Mesodermal cell (in vitro differentiated cells): Measurements from ENCODE around the gene DENND4B.
"Not testable (repeated sequence)": the region's sequence is repeated elsewhere in the genome, so short reads cannot be mapped to it uniquely, and the experiment has no call there.

Experiments
- H3K27ac ChIP-seq: 2 replicates; pipeline ENCODE4 v1.7.0; 2013; ENCODE audit warnings: mild to moderate bottlenecking, low read depth, low read length, moderate library complexity; ENCODE audit not compliant: severe bottlenecking
- H3K36me3 ChIP-seq: 2 replicates; pipeline ENCODE4 v1.7.1; 2013; ENCODE audit warnings: mild to moderate bottlenecking, low read length, moderate library complexity; ENCODE audit not compliant: control insufficient read depth, insufficient read depth
- H3K4me1 ChIP-seq: one replicate; pipeline ENCODE4 v1.7.1; 2013; ENCODE audit warnings: mild to moderate bottlenecking, low read length; ENCODE audit not compliant: insufficient read depth, control insufficient read depth, poor library complexity, severe bottlenecking
- H3K4me3 ChIP-seq: 2 replicates; pipeline ENCODE4 v1.7.0; 2013; ENCODE audit warnings: low read length, control low read depth, mild to moderate bottlenecking; ENCODE audit not compliant: insufficient read depth, poor library complexity, severe bottlenecking; ENCODE audit errors: extremely low read depth
- H3K9me3 ChIP-seq: 2 replicates; pipeline ENCODE4 v1.7.1; 2013; ENCODE audit warnings: mild to moderate bottlenecking, low read length, moderate library complexity; ENCODE audit not compliant: control insufficient read depth
- WGBS, 2 experiments: methylation state at CpG; one replicate each; pipeline ENCODE4 v1.1.5; 2013; ENCODE audit warnings: missing lambda C conversion rate in 2 of 2; ENCODE audit not compliant: insufficient coverage in 2 of 2; 5-methylcytosine and 5-hydroxymethylcytosine counted together

The DENND4B gene

DNA sequence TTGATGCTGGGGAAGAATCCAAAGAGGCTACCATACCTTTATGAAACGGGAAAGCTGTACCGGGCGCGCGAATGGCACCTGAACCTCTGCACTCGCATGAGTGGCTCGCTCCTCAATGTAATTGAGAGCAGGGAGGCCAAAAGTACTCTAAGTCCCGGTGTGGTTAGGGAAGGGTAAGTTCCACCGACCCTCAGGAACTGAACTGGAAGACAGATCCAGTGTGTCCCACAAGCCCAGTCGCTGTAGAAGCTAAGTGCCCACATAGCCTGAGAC lies 24.8 kb downstream of the DENND4B start:
- Histone ChIP-seq H3K9me3 (no peaks in the 10 kb centered on the region), H3K4me1 (peaks cover 17% of the 10 kb centered on the region), H3K27ac (peak overlapping the region; percentile 89), H3K36me3 (peaks cover 14% of the 10 kb centered on the region), H3K4me3 (peak overlapping the region; percentile 87)
- WGBS, 2 experiments = 0% methylated on average over 8 to 10 of the region's 10 CpGs

- Histone ChIP-seq H3K36me3 (peaks cover 16% of the 10 kb centered on the region), H3K4me1 (peaks cover 17% of the 10 kb centered on the region), H3K4me3 (peak overlapping the region; percentile 87), H3K9me3 (no peaks in the 10 kb centered on the region), H3K27ac (no peak overlapping the region)
- 36 to 67% methylated on average over 1 to 3 of the region's 3 CpGs for WGBS, 2 experiments
Measured at GRCh38 chr1:153921080-153921802, 25.3 kb downstream of the DENND4B start.

DNA sequence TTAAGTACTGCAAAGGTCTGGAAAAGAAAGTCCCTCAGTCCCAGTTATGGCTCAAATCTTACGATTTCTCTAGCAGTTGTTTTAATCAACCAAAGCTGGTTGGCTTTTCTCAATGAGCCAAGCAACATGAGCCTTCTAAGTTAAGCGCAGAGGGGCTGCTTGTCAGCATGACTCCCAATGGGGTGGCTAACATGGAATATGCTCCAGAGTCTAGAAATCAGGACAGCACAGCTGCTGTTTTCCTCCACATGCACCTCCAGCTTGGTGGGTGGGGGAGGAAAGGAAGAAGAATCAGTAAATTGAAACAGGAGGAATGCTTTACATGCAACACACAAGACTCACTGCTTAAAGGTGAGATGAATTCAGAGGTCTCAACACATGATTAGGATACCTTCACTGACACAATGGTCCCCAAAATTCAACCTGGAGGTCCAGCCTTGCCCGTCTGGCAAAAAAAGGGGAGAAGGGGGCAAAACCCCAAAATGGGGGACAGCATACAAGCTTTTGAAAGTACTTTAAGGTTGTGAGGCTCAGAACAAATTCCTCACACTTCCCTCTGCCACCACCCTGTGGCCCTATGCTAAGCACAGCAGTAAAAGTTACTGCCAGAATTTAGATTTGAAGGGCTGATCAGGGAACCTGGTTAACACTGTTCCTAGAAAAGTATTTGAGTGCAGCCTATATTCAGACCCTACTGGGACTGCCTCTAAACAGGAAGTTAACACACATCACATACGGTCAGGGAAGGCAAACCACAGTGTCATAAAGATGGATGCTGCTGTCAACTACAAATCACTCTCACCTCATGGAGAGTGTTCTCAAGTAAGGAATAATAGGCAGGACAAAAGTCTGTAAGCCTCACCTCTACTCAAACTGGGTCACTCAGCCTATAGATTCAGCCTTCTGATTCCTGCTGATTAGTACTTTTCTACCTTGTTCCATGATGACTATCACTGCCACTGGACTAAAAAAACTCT lies 26.4 kb downstream of the DENND4B start:
- 73 to 86% methylated on average over 2 to 4 of the region's 4 CpGs for WGBS, 2 experiments

DNA sequence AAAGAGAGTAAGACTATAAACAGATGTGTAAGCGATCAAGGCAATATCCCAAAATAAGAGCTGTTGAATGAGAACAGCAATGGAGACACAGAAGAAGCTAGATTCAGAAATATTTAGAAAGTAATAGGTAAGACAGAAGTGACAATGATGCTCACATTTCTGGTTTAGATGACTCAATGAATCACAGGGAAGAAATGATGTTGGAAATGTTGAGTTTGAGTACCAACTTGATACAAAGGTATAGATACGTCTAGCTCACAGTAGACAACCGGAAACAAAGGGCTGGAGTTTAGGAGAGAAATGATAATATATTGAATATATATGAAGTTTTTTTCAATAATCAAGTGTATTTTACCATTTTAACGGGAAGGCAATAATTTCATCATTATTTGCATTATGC lies 30.2 kb downstream of the DENND4B start:
- H3K4me1 ChIP-seq = peaks cover 17% of the 10 kb centered on the region
- 89 to 100% methylated on average over 1 of the region's 4 CpGs for WGBS, 2 experiments
- no peaks in the 10 kb centered on the region for H3K9me3 ChIP-seq
- H3K36me3 ChIP-seq = peaks cover 25% of the 10 kb centered on the region
- no peak overlapping the region for H3K27ac ChIP-seq
- H3K4me3 ChIP-seq = no peak overlapping the region

More for the DNA sequence above, 26.4 kb downstream of the DENND4B start:
- peaks cover 25% of the 10 kb centered on the region for H3K36me3 ChIP-seq
- H3K4me1 ChIP-seq = peaks cover 17% of the 10 kb centered on the region
- no peak overlapping the region for H3K27ac ChIP-seq
- no peaks in the 10 kb centered on the region for H3K9me3 ChIP-seq
- peak overlapping the region; percentile 87 for H3K4me3 ChIP-seq

DNA sequence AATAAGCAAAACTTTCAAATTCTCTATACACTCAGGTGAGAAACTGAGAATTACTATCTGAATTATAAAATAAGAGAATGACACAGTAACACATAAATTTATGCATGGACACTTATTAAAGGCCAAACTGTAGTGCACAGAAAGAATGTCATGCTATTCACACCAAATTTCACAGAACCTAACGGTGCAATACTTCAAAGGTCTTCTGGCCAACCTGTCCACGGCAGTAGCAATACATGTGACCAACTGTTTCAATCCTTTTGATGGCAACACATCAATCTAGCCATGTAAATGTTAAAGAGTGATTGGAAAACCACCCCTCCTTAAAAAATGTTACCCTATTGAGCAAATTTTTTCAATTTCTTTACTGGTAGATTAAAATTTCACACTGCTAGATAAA lies 34.2 kb downstream of the DENND4B start:
- Histone ChIP-seq H3K4me1 (no peaks in the 10 kb centered on the region), H3K9me3 (no peaks in the 10 kb centered on the region), H3K36me3 (peaks cover 29% of the 10 kb centered on the region), H3K27ac (no peak overlapping the region), H3K4me3 (no peak overlapping the region)
- WGBS, 2 experiments = no CpG with 5 or more reads among the region's 2 CpGs

GRCh38 chr1:153910560-153910959 lies 36.0 kb downstream of the DENND4B start:
- H3K4me1 ChIP-seq, H3K4me3 ChIP-seq, H3K27ac ChIP-seq, H3K9me3 ChIP-seq: not testable (repeated sequence)
- WGBS, 2 experiments = 80 to 100% methylated on average over 1 of the region's 6 CpGs
- H3K36me3 ChIP-seq = peaks cover 27% of the 10 kb centered on the region

DNA sequence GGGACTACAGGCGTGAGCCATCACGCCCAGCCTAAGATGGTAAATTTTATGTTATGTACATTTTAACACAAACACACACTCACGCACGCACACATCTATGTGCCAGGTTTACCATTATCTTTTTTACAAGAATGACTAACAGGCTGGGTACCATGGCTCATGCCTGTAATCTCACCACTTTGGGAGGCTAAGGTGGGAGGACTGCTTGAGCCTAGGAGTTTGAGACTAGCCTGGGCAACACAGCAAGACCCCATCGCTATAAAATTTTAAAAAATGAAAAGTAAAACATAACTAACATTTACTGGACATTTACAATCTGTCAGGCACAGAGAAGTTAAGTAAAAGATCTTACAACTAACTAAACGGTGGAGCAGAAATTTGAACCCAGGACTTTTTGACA lies 38.4 kb downstream of the DENND4B start:
- H3K9me3 ChIP-seq = no peaks in the 10 kb centered on the region

GRCh38 chr1:153907134-153907533 lies 39.4 kb downstream of the DENND4B start:
- Histone ChIP-seq H3K36me3 (peaks cover 33% of the 10 kb centered on the region), H3K4me1 (peaks cover 3% of the 10 kb centered on the region), H3K4me3 (no peak overlapping the region), H3K9me3 (no peaks in the 10 kb centered on the region), H3K27ac (no peak overlapping the region)
- WGBS, 2 experiments = 100% methylated on average over 1 to 2 of the region's 6 CpGs

More for the DNA sequence above, 38.4 kb downstream of the DENND4B start:
- no peak overlapping the region for H3K4me3 ChIP-seq
- peaks cover 29% of the 10 kb centered on the region for H3K36me3 ChIP-seq
- WGBS, 2 experiments = 80 to 91% methylated on average over 1 of the region's 6 CpGs
- H3K4me1 ChIP-seq = peaks cover 3% of the 10 kb centered on the region
- no peak overlapping the region for H3K27ac ChIP-seq

DNA sequence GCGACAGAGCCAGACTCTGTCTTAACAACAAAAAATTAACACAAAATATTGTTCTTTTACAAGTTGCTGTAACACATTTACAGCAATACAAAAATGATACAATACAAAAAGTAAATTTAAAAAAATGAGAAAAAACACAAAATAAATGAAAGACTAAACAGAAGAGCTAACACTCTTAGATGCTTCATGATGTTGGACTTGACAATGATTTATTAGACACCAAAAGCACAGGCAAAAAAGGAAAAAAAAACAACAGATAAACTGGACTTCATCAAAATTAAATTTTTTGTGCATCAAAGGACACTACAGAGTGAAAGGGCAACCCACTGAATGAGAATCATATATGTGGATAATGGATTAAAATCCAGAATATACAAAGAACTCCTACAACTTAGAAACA lies 40.1 kb downstream of the DENND4B start:
- peaks cover 33% of the 10 kb centered on the region for H3K36me3 ChIP-seq
- no peak overlapping the region for H3K4me3 ChIP-seq
- H3K9me3 ChIP-seq = no peaks in the 10 kb centered on the region
- no peak overlapping the region for H3K27ac ChIP-seq
- no CpG with 5 or more reads among the region's 1 CpG for WGBS, 2 experiments
- H3K4me1 ChIP-seq = peaks cover 3% of the 10 kb centered on the region

DNA sequence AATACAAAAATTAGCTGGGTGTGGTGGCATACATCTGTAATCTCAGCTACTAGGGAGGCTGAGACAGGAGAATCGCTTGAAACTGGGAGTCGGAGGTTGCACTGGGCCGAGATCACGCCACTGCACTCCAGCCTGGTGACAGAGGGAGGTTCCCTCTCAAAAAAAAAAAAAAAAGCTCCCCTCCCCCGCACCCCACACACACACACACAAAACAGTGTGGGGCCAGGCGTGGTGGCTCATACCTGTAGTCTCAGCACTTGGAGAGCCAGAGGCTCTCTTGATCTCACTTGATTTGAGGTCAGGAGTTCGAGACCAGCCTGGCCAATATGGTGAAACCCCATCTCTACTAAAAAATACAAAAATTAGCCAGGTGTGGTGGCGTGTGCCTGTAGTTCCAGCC lies 40.6 kb downstream of the DENND4B start:
- not testable (repeated sequence) for H3K9me3 ChIP-seq, H3K27ac ChIP-seq, H3K4me3 ChIP-seq, H3K4me1 ChIP-seq
- peaks cover 33% of the 10 kb centered on the region for H3K36me3 ChIP-seq
- WGBS, 2 experiments = 91 to 98% methylated on average over 4 of the region's 8 CpGs
